Activated naive CD8-positive, alpha-beta T cell treated with anti-CD3 and anti-CD28 coated beads, Interleukin-2, amount 50 U/mL, for 16 hours (primary cell): ENCODE results near the gene EFTUD2.
"Not testable (repeated sequence)": the region's sequence is repeated elsewhere in the genome, so short reads cannot be mapped to it uniquely, and the experiment has no call there.

Experiments used
- DNase-seq: peaks from one replicate; pipeline ENCODE4 v3.0.0-alpha.2; 2020; ENCODE audit warnings: low read depth, low spot score

EFTUD2 gene

DNA sequence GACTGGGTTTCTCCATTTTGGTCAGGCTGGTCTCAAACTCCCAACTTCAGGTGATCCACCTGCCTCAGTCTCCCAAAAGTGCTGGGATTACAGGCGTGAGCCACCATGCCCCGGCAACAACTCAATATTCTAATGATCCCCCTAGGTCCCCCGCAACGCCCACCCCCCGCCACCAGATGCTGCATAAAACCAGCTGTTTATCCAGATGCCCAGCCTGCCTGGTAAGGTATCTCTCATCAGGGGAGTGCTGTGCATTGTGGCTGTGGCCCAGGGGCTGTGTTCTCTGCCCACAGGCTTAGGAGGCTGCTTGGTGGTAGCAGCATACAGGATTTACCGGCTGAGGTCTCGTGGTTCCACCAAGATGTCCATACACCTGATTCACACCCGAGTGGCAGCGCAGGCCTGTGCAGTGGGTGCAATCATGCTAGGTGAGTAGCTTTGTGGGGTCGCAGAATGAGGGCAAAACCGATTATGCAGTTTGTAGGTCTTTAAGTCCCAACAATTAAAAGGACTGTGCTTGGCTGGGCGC lies 50.2 kb downstream of the EFTUD2 start:
- no peak for DNase-seq

- no peak for DNase-seq
Measured at GRCh38 chr17:44848257-44848795, 50.9 kb downstream of the EFTUD2 start.

DNA sequence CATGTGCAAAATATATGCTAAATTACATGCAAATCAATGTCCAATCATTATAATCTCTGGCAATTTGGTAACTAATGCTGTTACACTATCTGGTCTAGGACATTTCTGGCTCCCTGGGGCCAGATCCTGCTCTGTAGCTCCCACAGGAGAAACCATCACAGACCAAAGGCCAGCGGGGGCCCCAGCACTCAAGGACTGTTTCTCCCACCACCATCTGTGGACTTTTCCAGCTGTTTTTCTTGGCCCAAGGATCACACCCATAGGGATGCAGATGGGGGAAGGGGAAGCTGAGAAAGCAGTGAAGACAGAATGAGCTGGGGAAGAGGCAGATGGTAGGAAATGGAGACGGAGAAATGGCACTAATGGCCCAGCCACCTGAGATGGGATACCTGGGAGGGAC lies 51.7 kb downstream of the EFTUD2 start, which contains the start of gene HIGD1B:
Gene HIGD1B, plus strand, starts transcription at position 298 of the 400 bp plus-strand sequence. CDS start 270 bp downstream, outside the sequence.
- DNase-seq: no peak

GRCh38 chr17:44846206-44846605 lies 53.0 kb downstream of the EFTUD2 start:
- DNase-seq: no peak

DNA sequence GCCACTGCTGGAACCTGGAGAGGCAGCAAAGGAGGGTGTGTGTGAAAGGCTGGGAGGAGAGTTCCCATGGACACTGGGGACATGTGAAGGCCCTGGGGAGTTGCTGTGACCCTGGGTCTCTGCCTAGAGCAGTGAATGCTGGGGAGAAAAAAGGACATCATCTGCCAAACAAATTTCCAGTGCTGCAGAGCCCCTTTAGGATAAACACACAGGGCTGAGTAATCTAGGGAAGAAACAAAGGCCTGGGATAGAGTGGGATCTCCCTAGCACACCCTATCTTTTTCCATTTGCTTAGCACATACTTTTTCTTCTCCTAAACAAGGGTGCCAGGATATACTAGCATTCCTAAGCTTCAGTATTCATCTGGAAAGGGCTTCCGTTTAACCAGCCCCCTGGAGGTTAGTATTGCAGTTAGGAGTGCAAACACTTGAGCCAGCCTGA lies 54.8 kb downstream of the EFTUD2 start:
- DNase-seq: no peak

- DNase-seq: no peak
Measured at GRCh38 chr17:44842748-44843147, 56.5 kb downstream of the EFTUD2 start.

GRCh38 chr17:44840936-44841335 lies 58.3 kb downstream of the EFTUD2 start:
- no peak for DNase-seq

DNA sequence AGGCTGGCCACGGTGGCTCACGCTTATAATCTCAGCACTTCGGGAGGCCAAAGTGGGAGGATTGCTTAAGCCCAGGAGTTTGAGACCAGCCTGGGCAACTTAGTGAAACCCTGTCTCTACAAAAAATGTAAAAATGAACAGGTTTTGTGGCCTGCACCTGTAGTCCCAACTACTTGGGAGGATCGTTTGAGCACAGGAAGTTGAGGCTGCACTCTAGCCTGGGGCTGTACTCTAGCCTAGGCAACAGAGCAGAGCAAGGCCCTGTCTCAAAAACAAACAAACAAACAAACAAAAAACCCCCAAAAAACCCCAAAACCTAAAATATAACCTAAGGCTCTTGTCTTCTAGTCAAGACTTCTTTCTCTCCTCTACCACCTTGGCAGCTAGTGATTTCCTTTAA lies 59.0 kb downstream of the EFTUD2 start:
- DNase-seq: no peak

GRCh38 chr17:44837196-44837595 lies 62.0 kb downstream of the EFTUD2 start:
- no peak for DNase-seq

GRCh38 chr17:44832805-44833204 lies 66.4 kb downstream of the EFTUD2 start:
- no peak for DNase-seq

DNA sequence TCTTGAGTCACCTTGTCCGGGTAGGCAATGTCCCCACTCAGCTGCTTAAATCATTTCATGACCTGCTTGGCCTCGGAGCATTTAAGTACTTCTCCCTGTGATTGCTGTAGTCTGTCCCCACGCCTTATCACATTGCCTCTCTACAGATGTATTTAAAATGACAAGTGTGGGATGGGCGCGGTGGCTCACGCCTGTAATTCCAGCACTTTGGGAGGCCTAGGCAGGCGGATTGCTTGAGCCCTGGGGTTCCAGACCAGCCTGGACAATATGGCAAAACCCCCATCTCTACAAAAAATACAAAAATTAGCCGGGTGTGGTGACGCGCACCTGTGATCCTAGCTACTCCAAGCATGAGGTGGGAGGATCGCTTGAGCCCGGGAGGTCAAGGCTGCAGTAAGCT lies 67.9 kb downstream of the EFTUD2 start:
- DNase-seq: no peak

- no peak for DNase-seq
Measured at GRCh38 chr17:44830359-44831288, 68.6 kb downstream of the EFTUD2 start.

- DNase-seq: no peak
Measured at GRCh38 chr17:44829523-44830358, 69.5 kb downstream of the EFTUD2 start, which contains the start of gene GJC1. Gene GJC1 (minus strand): TSS chr17:44830287. CDS start chr17:44805817, 24,470 bp downstream.

- DNase-seq: no peak
Measured at GRCh38 chr17:44828919-44829522, 70.2 kb downstream of the EFTUD2 start.

- no peak for DNase-seq
Measured at GRCh38 chr17:44827863-44828262, 71.4 kb downstream of the EFTUD2 start.

DNA sequence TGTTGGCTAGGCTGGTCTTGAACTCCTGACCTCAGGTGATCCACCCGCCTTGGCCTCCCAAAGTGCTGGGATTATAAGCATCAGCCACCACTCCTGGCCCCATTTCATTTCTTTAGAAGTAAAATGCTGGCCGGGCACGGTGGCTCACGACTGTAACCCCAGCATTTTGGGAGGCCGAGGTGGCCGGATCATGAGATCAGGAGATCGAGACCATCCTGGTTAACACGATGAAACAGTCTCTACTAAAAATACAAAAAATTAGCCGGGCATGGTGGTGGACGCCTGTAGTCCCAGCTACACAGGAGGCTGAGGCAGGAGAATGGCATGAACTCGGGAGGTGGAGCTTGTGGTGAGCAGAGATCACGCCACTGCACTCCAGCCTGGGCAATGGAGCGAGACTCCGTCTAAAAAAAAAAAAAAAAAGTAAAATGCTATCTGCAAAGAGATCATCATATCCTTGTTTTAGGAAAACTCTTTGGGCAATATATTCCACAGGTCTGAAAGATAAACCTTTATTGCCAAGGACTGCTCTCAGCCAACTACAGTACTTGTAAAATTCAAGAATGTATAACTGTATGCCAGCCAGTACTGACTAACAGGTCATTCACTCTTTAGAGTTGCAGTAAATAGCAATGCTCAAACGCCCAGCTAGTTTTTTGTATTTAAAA lies 73.0 kb downstream of the EFTUD2 start:
- DNase-seq: no peak

GRCh38 chr17:44825236-44825635 lies 74.0 kb downstream of the EFTUD2 start:
- not testable (repeated sequence) for DNase-seq

DNA sequence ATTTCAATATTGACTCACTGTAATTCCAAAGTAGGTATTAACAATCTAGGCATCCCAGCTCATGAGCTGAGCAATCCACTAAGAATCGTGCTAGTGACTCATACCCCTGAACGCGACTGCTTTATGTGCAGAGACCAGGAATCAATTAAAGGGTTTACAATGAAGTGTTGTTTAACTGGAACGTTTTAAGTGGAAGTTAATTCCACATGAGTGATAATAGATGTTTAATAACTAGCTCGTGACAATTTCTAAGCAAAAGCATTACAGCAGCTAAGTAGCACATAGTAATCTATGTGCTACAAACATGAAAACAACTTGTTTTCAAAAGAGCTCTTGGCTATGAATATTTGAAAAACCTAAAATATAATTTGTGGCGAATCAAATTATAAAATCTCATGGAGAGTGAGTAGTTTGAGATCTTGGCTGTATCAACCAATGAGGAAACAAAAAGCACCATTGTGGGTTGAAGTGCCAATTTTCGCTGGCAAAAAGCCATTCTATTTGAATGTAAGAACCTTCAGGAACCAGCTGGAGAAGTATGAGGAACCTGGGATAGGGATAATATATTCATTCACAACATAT lies 78.5 kb downstream of the EFTUD2 start:
- DNase-seq: no peak

- DNase-seq: not testable (repeated sequence)
Measured at GRCh38 chr17:44818508-44818907, 80.7 kb downstream of the EFTUD2 start.

- DNase-seq: no peak
Measured at GRCh38 chr17:44812263-44812662, 87.0 kb downstream of the EFTUD2 start.
